Measurements from ENCODE around the gene CHI3L2.

The CHI3L2 gene

GRCh38 chr1:111220302-111220890 lies 7.1 kb upstream of the CHI3L2 start:
- no peak for DNase-seq (ENCODE audit: low read depth in 3 of 3)

DNA sequence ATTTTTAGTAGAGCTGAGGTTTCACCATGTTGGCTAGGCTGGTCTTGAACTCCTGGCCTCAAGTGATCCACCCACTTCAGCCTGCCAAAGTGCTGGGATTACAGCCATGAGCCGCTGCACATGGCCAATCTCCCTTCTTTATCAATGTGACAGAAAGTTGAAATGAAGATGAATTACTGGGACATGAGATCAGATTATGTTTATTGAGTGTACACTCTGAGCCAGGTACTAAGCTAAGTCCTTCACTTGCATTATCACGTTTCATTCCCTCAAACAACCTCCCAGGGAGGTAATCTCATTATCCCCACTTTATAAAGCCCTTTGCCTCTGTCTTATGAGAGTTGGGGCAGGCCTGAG lies 6.3 kb upstream of the CHI3L2 start:
- DNase-seq (ENCODE audit: low read depth in 3 of 3) = no peak

DNA sequence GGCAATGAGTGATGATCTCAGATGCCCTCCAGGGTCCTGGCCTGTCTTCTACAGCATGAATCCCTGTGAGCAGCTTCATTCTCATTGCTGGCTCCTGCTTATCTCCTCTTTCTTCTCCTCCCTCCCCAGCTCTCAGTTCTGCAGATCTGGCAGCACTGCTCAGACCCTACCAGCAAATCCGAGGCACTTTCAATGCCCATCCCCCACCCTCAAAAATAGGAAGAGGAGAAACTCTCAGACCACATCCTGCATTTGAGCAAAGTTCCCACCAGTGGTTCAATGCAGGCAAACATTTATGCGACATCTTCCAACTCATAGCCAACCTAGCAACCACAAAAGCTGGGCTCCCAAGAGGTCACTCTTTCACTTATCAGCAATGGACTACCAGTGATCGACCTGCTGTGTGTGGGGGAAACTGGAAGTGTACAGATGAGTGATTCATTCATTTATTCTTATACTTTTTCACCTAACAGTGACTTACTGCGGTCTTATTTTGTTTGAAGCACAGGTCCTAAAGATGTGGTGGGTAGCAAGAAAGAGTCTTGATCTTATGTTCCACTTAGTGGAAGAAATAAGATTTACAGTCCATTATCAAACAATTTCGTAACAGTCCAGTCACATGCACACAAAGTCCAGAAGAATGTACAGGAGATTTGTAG lies 5.8 kb upstream of the CHI3L2 start:
- DNase-seq (ENCODE audit: low read depth in 3 of 3) = no peak

- DNase-seq (ENCODE audit: low read depth in 3 of 3) = peak in 2 of 3 experiments; percentile 55 to 56
Measured at GRCh38 chr1:111222308-111223125, 5.0 kb upstream of the CHI3L2 start.

DNA sequence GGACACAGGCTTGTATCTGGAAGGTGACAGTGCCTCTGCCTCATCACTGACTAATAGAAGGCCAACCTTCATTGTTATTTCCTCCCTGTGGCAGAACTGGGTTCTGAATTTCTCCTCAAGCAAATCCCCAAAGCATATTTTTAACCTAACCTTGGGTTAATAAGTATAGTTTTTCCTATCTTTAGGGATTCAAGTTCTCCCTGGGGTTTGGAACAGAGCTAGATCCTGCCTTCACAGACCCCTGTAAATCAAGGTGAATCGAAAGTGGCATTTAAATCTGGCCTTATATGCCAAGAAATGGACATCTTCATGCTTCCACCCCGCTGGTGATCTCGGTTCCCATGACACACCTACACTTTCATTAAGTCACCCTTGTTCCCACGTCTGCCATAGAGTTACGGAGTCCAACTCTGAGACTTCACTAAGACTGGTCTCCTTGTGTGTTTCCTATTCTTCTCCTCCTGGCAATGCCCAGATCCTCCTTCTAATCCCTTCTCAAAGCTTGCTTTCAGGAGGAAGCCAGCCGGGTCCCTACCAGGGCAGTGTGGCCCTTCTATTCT lies 4.3 kb upstream of the CHI3L2 start:
- DNase-seq (ENCODE audit: low read depth in 3 of 3) = no peak

- no peak for DNase-seq (ENCODE audit: low read depth in 3 of 3)
Measured at GRCh38 chr1:111225091-111225490, 2.4 kb upstream of the CHI3L2 start.

DNA sequence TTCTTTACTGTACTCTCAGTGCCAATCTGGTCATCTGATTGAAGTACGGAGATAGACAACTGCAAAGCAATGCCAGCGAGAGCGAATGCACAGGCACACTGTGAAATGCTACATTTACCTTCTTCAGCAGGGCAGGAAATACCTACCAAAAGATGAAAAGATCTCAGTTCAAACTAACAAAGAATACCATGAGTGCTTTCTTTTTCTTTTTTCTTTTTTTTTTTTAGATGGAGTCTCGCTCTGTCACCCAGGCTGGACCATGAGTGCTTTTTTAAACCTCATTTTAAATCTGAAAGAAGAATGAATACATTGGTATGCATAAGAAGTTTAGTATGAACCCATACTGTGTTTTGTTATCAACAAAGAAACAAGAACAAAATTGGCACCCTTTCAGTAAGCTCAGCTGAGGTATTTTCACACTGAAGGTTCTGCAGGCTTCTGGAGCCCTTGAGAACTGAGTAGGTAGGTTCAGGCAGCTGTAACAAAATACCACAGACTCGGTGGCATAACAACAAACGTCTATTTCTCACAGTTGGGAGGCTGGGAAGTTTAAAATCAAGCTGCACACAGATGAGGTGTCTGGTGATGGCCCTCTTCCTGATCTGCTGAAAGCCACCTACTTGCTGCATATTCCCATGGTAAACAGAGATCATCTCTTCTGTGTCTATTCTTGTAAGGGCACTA lies 1.7 kb upstream of the CHI3L2 start:
- DNase-seq (ENCODE audit: low read depth in 3 of 3) = no peak

DNA sequence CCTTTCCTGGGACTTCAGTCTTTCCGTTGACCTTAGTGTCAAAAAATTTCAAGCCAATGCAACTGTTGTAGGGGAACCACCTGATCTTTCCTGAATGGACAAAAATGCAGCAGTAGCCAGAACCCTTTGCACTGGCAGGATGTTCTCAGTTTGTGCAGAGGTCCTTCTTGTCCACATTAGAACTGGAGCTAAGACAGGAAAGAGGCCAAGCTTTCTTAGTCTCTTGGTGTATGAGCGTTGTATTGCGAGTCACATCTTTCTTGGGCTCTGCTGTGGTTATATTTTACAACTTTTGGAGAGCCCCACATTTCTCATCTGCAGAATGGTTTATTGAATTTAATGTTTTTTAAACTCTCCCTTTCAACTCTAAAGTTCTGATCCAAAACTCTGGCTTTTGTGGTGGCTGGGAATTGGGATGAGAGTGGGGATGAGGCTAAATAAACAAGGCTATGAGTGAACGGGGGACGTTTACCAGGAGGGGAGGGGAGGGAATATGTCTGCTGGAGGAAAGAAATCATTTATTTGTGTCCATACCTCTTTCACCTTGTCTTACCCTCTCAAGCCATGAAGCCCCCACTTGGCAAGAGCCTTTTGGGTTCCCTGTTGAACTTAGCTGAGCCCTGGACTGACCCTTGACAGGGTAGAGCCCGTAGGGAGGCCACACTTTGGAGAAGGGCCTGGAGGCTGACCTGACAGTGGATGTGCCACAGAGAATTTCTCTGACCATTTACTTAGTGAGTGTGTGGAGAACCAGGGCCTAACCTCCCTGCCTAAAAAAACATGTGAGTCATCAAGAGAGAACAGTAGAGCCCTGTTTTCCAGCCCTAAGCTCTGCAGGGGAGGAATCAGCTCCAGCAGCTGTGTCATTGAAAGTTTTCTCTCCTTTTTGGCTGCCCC lies 586 bp downstream of the CHI3L2 start:
- DNase-seq (ENCODE audit: low read depth in 3 of 3) = no peak

DNA sequence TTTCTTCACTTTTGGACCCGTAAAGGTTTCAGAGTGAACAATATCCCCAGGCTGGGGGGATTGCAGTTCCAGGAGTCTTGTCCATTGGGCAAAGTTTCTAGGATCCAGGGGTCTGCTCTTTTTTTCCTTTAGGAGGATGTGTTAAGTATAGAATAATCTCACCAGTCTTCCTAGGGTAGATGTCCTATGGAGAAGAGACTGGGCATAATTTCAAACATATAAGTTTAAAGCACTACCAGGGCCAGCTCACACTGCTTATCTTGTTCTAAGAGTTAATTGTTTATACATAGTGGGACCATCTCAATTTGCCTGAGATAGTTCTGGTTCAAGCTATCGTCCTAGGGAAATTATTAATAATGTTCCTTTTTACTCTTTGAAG lies 1.2 kb downstream of the CHI3L2 start:
- DNase-seq (ENCODE audit: low read depth in 3 of 3) = no peak

GRCh38 chr1:111232134-111232533 lies 4.6 kb downstream of the CHI3L2 start:
- DNase-seq (ENCODE audit: low read depth in 3 of 3) = no peak

DNA sequence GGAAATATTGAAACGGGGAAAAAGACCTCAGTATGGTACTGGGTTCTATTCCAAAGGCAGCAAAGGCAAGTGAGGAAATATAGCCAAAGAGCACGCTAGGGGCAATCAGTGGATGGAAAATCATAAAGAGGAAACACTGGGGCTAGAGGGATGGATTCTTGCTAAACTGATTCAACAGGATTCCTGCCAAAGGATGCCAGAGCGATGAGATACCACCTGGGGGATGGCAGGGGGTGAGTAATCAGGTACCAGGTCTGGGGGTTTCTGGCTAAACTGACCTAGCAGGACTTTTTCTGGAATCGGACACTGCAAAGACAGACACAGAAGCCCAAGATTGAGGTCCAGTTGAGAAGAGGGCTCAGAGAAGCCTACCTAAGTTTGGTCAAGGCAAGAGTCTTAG lies 6.7 kb downstream of the CHI3L2 start:
- no peak for DNase-seq (ENCODE audit: low read depth in 3 of 3)

DNA sequence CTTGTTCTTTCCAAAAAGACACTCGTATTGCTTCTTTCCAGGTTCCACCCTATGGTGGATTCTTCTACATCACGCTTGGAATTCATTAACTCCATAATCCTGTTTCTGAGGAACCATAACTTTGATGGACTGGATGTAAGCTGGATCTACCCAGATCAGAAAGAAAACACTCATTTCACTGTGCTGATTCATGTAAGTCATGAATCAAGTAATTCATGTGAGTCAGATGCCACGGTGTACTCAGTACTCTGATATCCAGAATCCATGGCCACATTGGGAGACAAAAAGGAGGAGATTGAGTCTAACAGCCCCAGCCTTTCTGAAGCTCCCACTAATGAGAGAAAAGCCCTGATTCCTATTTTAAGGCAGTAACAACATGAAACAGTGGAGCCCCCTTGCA lies 7.4 kb downstream of the CHI3L2 start:
- no peak for DNase-seq (ENCODE audit: low read depth in 3 of 3)

DNA sequence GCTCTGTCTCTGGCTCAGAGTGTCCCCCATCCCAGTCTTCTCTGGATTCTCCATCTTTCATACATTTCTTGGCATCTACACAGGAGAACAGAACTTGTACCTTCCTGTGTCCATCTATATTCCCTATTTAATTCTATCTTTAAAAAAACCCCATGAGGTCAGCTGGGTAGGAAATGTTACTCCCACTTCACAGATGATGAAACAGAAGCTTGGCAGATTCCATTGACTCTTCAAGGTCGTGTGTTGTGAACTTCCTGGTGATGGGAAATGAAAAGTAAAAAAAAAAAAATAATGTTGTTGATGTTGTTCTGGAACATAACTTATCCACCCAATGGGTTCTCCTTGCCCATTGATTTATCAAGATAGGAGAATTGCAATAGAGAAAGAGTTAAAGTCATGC lies 8.9 kb downstream of the CHI3L2 start:
- DNase-seq (ENCODE audit: low read depth in 3 of 3) = no peak

DNA sequence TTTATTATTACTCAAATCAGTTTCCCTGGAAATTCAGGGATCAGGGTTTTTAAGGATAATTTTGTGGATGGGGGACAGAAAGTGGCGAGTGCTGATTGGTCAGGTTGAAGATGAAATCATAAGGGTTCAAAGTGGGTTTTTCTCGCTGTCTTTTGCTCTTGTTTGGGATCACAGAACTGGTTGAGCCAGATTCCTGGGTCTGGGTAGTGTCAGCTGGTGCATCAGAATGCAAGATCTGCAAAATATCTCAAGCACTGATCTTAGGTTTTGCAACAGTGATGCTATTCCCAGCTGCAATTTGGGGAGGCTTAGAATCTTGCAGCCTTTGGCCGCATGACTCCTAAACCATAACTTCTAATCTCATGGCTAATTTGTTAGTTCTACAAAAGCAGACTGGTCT lies 9.3 kb downstream of the CHI3L2 start:
- DNase-seq (ENCODE audit: low read depth in 3 of 3) = no peak

DNA sequence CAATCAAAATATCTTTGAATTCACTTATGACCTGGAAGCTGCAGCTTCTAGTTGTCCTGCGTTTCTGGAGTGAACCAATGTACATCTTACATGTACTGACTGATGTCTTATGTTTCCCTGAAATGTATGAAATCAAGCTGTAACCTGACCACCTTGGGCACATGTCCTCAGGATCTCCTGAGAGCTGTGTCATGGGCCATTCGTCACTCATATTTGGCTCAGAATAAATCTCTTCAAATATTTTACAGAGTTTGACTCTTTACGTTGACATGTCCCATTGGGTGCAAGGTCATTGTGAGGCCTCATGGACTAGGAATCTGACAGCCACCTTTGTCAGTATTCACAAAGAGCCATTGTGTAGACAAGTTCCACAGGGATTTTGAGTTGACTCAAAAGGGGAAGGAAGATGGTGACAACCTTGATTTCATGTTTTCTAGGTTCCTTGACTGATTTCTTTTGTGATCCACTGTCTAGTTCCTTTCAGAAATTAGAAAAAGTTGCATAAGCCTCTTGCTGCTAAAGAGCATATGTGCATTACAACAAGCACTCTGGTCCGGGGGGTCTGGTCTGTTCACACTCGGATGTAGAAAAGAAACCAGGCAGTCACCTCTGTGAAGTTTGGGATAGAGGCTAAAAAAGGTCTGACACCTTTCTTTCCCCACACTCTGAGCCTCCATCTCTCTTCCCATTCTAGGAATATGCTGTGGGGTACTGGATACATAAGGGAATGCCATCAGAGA lies 10.7 kb downstream of the CHI3L2 start:
- DNase-seq (ENCODE audit: low read depth in 3 of 3) = no peak

- DNase-seq (ENCODE audit: low read depth in 3 of 3) = no peak
Measured at GRCh38 chr1:111241797-111242196, 14.3 kb downstream of the CHI3L2 start.

GRCh38 chr1:111242805-111243523 lies 15.5 kb downstream of the CHI3L2 start:
- DNase-seq (ENCODE audit: low read depth in 3 of 3) = no peak

DNA sequence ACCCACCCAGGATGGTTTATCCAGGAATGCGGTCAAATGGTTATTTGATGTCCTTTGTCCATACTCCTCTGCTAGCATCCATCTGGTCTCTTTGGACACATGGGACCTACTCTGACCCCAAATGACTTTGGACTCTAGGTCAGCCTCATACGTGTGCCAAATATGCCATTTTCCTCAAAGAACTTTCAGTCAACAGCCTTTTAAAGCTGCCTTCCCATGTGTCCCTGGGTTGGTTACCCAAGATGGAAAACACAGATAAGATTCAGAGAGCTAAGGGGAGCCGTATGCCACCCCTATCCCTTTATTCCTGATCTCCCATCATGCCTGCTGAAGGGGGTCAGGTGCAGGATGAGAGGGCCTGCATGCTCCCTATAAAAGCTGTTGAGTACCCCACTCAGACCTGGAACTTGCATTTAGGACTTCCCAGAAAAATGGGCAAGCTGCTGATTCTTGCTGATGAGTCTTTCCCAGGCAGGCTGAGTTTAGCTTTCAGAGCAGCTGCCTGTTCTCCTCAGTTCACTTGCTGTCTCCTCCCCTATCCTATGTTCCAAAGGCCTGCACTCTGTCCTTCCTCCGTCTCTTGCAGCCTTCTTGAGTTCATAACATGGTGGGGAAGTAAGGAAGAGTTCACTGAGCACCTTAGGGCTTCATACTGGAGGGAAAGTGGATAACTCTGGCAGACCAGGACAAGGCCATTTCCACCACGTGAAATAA lies 19.8 kb downstream of the CHI3L2 start:
- DNase-seq (ENCODE audit: low read depth in 3 of 3) = no peak

DNA sequence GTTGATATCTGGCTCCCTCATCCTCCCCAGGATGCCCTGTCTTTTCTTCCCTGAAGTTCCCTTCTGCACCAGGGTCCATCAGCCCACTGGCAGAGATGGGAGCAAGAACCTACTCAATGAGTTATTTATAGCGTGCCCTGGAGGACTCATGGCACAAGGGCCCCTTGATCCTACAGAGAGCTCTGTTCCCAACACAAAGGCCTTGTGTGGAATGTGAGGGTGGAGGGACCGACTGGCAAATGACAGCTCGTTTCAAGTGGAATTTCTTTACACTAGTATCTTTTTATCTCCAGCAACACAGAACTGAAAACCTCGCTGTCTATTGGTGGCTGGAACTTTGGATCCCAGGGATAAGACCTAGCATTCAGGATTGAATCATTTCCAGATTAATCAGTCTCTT lies 22.4 kb downstream of the CHI3L2 start:
- no peak for DNase-seq (ENCODE audit: low read depth in 3 of 3)
